ENCODE data around the gene TTC21A. TPM values are rescaled to one million over a fixed set of nuclear protein-coding genes. Genes with fewer than 3 reads are reported as not detected.

Gene TTC21A
- total RNA-seq, 1 experiment from 2014 or later = 5.6 TPM

DNA sequence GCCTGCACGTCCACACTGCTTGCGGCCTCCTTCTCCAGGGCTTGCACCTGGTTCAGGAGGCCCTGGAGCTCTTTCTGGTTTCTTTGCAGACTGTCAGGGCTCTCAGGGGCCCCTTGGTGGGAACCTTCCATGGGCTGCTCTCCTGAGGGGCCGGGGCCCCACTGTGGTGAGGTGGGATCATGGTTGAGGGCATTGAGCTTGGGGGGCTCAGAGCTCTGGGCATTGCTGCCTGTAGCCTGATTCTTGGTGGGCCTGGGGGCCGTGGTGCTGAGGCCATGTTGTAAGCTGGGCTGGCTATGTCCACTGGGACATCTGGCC lies 77.4 kb downstream of the TTC21A start:
- ChIA-PET POLR2A (no interaction called here), RAD21 (ENCODE audit: low non-redundant PET in 1 of 2, low total read pairs in 2 of 2, uncharacterized antibody in 2 of 2, unreplicated experiment in 2 of 2) (no interaction called here), CTCF (interaction anchor here (1.4 to 2.1 kb wide), 2 partner anchors 59 to 103 kb away, joined by 5 to 9 read pairs; no protein-coding TSS in a partner anchor)
- DNase-seq (ENCODE audit: low read depth, low spot score) (no peak), ATAC-seq (no peak)
- Histone ChIP-seq H3K4me2 (ENCODE audit: low read length) (no peak overlapping the region), H3K9me3 (ENCODE audit: control insufficient read depth in 1 of 2, insufficient read depth in 1 of 2, low read depth in 1 of 2, low read length in 2 of 2) (no peaks in the 10 kb centered on the region), H3K79me2 (ENCODE audit: insufficient read depth, low read length) (no peaks in the 10 kb centered on the region), H4K20me1 (ENCODE audit: insufficient read depth) (no peaks in the 10 kb centered on the region), H3K27ac (ENCODE audit: low read depth, low read length) (no peak overlapping the region), H3K36me3 (ENCODE audit: control insufficient read depth in 1 of 2, insufficient read depth in 2 of 2, low read length in 2 of 2) (no peaks in the 10 kb centered on the region), H2AFZ (ENCODE audit: low read depth, low read length, poor library complexity, severe bottlenecking) (no peak overlapping the region), H3K4me3 (replicated peaks in 1 of 2; ENCODE audit: low read depth in 1 of 2, low read length in 2 of 2) (no peak overlapping the region), H3K9ac (ENCODE audit: low read length) (no peak overlapping the region), H3K27me3 (ENCODE audit: insufficient read depth, low read length) (no peaks in the 10 kb centered on the region), H3K4me1 (ENCODE audit: control insufficient read depth in 1 of 2, insufficient read depth in 2 of 2, low read length in 2 of 2) (peaks cover 12 to 19% of the 10 kb centered on the region in 2 experiments), H3K9me2 (ENCODE audit: insufficient read depth) (no peaks in the 10 kb centered on the region)
- BruUV-seq (replicated peaks) = no TSS peak
- intact Hi-C loops (cut with micrococcal nuclease) = loop anchor here (5.0 kb wide), 1 partner anchor 83 kb away; no protein-coding TSS in a partner anchor
- TF ChIP-seq, protein P1, sequence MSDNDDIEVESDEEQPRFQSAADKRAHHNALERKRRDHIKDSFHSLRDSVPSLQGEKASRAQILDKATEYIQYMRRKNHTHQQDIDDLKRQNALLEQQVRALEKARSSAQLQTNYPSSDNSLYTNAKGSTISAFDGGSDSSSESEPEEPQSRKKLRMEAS (IDR thresholded peaks at IDR 0.05) = no peak
- TF ChIP-seq EZH2 (IDR thresholded peaks at IDR 0.05) (no peak), JUND (IDR thresholded peaks at IDR 0.05) (no peak), SIN3A (IDR thresholded peaks at IDR 0.05; ENCODE audit: low read depth) (no peak), ZNF274 (IDR thresholded peaks at IDR 0.05; ENCODE audit: low read depth, low read length) (no peak), SRF (IDR thresholded peaks at IDR 0.05; ENCODE audit: low read depth) (no peak), POLR2A (IDR thresholded peaks at IDR 0.05; ENCODE audit: borderline replicate concordance, extremely low read depth, insufficient read depth, insufficient read length) (no peak)
- TF ChIP-seq, protein P2, sequence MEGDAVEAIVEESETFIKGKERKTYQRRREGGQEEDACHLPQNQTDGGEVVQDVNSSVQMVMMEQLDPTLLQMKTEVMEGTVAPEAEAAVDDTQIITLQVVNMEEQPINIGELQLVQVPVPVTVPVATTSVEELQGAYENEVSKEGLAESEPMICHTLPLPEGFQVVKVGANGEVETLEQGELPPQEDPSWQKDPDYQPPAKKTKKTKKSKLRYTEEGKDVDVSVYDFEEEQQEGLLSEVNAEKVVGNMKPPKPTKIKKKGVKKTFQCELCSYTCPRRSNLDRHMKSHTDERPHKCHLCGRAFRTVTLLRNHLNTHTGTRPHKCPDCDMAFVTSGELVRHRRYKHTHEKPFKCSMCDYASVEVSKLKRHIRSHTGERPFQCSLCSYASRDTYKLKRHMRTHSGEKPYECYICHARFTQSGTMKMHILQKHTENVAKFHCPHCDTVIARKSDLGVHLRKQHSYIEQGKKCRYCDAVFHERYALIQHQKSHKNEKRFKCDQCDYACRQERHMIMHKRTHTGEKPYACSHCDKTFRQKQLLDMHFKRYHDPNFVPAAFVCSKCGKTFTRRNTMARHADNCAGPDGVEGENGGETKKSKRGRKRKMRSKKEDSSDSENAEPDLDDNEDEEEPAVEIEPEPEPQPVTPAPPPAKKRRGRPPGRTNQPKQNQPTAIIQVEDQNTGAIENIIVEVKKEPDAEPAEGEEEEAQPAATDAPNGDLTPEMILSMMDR (IDR thresholded peaks at IDR 0.05 in 2 of 3, conservative IDR thresholded peaks at IDR 0.05 in 1 of 3; ENCODE audit: borderline replicate concordance in 1 of 3, insufficient read depth in 1 of 3, low read depth in 2 of 3, low read length in 2 of 3) = no peak

Data from HCT116 (cell line).